SU-DHL-6 (cell line): ENCODE measurements around the gene SAMSN1.

ENCODE experiments used
- CTCF ChIP-seq: fragments of 200-600 bp; sonication (generic); IDR thresholded peaks from one replicate; pipeline ENCODE4 v1.5.1; 2017; ENCODE audit warnings: antibody characterized with exemption, mild to moderate bottlenecking, low read length, moderate library complexity; ENCODE audit not compliant: insufficient read depth, poor library complexity, severe bottlenecking
- EZH2phosphoT487 ChIP-seq: fragments of 200-600 bp; sonication (generic), shearing (Covaris generic); conservative IDR thresholded peaks from 2 replicates; pipeline ENCODE4 v1.6.1; 2018; ENCODE audit warnings: mild to moderate bottlenecking, antibody characterized with exemption, low read length, moderate library complexity, mixed read lengths

GRCh38 chr21:14528815-14529214 is 17.3 kb downstream of the SAMSN1 start:
- TF ChIP-seq CTCF (no peak), EZH2phosphoT487 (no peak)
